HG03439 (cell line): ENCODE results near the gene PDGFRB.

Experiments
- ATAC-seq: cut with Tn5 transposase; IDR thresholded peaks from one replicate; pipeline ENCODE4 v1.9.1; 2021; ENCODE audit warnings: mild to moderate bottlenecking, moderate library complexity; ENCODE audit not compliant: unreplicated experiment

PDGFRB gene

GRCh38 chr5:150155258-150156026 lies at the start of gene PDGFRB:
TSS of gene PDGFRB (minus strand) at chr5:150155845. CDS start at chr5:150137047, 18,798 bp downstream.
- ATAC-seq: no peak

DNA sequence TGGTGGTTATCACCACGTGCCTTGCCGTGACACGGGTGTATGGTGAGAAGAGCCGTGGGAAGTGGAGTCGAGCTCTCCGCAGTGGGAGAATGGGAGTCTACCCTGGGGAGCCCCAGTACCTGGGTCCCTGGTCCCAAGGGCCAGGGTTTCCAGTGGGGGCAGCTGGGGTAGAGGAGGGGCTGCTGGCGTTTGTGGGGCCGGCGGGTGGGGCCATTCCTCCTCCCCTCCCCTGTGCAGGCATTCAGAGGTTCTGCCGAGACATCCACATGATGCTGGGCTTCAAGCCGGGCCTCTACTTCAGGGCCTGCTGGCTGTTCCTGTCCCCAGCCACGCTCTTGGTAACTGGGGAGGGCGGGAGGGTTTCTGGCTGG lies 48.9 kb upstream of the PDGFRB start:
- no peak for ATAC-seq

- no peak for ATAC-seq
Measured at GRCh38 chr5:150203832-150204589, 48.4 kb upstream of the PDGFRB start.

DNA sequence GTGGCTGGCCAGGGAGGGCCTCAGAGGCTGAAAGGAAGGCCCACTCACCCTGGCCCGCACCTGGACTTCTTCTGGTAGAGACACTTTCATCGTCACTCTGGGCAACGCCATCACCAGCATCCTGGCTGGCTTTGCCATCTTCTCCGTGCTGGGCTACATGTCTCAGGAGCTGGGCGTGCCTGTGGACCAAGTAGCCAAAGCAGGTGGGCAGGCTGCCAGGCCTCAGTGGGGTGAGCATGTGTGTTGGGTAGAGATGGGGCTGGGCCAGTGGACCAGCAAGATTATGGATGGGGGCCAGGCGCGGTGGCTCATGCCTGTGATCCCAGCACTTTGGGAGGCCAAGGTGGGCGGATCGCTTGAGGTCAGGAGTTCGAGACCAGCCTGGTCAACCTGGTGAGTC lies 46.9 kb upstream of the PDGFRB start:
- no peak for ATAC-seq

DNA sequence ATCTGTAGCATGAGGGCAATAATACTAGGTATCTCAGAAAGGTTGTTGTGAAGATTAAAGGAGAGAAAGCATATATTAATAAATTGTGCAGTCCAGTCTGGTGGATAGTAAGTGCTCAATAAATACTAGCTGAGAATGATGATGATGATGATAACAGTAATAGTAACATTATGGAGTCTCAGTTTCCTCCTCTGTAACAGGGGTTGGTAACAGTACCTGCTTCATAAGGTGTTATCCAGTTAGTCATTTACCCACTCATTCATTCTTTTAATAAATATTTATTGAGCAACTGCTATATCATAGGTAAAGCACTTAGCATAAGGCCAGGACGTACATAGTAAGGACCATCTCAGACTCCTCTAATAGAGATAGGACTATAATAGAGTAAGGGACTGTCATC lies 41.8 kb upstream of the PDGFRB start:
- no peak for ATAC-seq

DNA sequence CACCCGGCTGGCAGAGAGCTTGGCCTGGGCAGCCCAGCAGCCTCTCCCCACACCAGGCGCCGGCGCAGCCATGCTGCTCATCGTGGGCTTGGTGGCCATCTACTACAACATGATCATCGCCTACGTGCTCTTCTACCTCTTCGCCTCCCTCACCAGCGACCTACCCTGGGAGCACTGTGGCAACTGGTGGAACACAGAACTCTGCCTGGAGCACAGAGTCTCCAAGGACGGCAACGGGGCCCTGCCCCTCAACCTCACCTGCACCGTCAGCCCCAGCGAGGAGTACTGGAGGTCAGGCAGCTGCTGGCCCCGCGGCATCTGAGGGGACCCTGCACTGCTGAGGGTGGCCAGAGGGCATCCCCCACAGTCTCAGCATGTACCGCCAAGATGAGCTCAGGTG lies 41.3 kb upstream of the PDGFRB start:
- ATAC-seq: no peak

DNA sequence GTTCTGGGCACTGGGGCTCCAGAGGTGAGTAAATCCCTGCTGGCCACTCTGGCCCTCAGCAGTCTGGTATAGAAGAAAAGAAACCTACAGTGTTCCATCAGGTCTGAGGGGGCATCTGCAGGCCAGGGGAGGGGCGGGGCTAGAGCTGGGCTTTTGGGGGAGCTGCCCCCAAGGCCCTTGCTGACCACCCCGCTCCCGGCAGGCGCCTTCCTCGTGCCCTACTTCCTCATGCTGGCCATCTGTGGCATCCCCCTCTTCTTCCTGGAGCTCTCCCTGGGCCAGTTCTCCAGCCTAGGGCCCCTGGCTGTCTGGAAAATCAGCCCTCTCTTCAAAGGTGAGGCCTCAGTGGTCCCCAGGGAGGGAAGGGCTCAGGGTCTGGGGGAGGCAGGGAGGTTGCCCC lies 40.9 kb upstream of the PDGFRB start:
- ATAC-seq: no peak

GRCh38 chr5:150195736-150196485 lies 40.3 kb upstream of the PDGFRB start:
- ATAC-seq: no peak

DNA sequence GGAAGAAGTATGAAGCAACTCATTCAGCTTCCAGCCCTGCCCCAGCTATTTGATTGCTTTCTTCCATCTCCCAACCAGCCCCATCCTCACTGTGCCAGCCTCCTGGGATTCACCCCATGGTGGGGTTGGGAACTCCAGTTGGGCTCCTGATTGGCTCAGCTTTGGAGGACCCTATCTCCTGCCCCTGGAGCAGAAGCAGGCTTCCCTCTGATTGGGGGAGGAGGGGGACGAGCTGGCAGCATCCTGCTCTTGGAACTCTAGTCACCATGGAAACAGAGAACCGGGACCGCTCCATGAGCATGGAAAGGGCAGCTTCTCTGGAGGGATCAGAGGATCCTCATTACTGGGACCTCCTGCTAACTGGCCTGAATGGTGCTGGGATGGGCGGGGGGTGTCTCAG lies 36.8 kb upstream of the PDGFRB start:
- no peak for ATAC-seq

GRCh38 chr5:150190987-150191386 lies 35.3 kb upstream of the PDGFRB start:
- no peak for ATAC-seq

DNA sequence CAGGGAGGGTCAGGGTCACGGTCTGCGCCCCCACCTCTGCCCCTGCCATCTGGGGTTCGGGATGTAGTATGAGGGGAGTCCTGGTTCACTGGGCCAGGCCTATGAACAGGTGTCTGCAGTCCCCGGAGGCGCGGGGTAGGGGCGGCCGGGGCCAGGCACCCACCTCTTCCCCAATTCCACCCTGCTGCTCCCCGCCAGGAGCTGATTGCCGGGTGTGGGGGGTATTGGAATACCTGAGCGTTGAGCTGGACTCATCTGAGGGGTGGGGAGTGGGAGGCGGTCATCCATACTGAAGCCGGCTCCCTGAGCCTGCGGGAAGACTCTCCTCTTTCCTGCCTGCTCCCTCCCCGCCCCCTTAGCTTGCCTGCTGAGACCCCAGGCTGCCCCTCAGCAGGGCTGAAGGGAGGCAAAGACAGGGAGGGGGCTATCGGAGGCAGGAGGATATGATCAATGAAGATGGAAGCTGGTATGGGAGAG lies 34.9 kb upstream of the PDGFRB start:
- ATAC-seq: no peak

GRCh38 chr5:150189728-150190502 lies 34.3 kb upstream of the PDGFRB start, which contains the start of gene SLC6A7:
TSS of gene SLC6A7 (plus strand) at chr5:150190062. CDS start at chr5:150190328, 266 bp downstream.
- ATAC-seq: no peak

DNA sequence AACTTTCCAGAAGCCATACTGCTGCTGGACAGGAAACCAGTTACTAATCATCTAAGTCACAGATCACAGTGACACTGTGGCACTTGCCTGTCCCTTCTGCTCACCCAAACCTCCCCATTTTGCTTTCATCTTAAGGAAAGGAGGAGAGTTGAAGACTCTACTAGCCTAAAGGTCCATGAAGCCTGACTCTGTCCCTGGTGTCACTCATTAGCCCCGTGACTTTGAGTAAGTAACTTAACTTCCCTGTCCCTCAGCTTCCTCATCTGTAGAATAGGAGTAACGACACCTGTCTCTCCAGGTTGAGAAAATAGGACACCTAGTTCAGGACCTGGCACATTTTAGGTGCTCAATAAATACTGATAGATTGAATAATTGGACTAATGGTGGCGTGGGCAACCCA lies 33.7 kb upstream of the PDGFRB start:
- no peak for ATAC-seq

- ATAC-seq: no peak
Measured at GRCh38 chr5:150188146-150188842, 32.6 kb upstream of the PDGFRB start.

GRCh38 chr5:150186897-150187296 lies 31.3 kb upstream of the PDGFRB start:
- ATAC-seq: no peak

- ATAC-seq: no peak
Measured at GRCh38 chr5:150186137-150186536, 30.5 kb upstream of the PDGFRB start.

- no peak for ATAC-seq
Measured at GRCh38 chr5:150184990-150185912, 29.6 kb upstream of the PDGFRB start.

DNA sequence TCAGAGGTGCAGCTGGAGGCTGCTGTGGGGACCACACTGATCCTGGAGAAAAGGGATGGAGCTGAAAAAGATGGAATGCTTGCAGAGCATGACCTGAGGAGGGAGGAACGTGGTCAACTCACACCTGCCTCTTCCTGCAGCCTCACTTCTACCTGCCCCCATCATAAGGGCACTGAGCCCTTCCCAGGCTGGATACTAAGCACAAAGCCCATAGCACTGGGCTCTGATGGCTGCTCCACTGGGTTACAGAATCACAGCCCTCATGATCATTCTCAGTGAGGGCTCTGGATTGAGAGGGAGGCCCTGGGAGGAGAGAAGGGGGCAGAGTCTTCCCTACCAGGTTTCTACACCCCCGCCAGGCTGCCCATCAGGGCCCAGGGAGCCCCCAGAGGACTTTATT lies 28.4 kb upstream of the PDGFRB start:
- no peak for ATAC-seq

- no peak for ATAC-seq
Measured at GRCh38 chr5:150183436-150183835, 27.8 kb upstream of the PDGFRB start.
